ENCODE measurements around the gene FNIP1.

DNA sequence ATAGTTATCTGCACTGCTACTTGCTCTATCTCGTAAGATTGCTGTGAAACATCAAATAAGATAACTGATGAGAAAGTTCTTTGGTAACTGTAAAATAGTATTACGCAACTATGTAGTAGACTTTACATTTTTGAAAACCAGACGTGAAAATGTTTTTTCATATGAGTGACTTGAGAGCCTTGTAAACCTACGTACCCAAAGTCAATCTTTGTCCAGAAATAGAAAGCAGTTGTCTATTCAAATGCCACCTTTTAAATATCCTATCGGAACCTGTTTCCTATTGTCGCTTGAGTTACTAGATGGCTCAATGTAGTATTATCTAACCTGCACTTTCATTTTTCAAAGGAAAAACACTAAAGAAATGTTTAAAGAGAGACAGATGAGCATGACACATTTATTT, 1.6 kb downstream of the FNIP1 start:
- TF ChIP-seq CTCF (IDR thresholded peaks at IDR 0.05; ENCODE audit: poor library complexity) (no peak), EZH2 (IDR thresholded peaks at IDR 0.05; ENCODE audit: borderline replicate concordance) (no peak), EZH2phosphoT487 (IDR thresholded peaks at IDR 0.05; ENCODE audit: low read depth, severe bottlenecking, unreplicated experiment) (no peak)

All from hepatocyte (in vitro differentiated cells).